Osteocyte (in vitro differentiated cells): Measurements from ENCODE around the gene LOXHD1. TPM values are rescaled to one million over a fixed set of nuclear protein-coding genes. Genes with fewer than 3 reads are reported as not detected.

Experiments
- DNase-seq: peaks from one replicate; pipeline ENCODE4 v3.0.0; 2021; ENCODE audit warnings: mixed read lengths; ENCODE audit not compliant: unreplicated experiment; ENCODE audit errors: extremely low spot score
- H3K27ac Mint-ChIP-seq: one replicate; pipeline ENCODE4 v1.8.0; 2021; ENCODE audit warnings: mild to moderate bottlenecking, mixed read lengths; ENCODE audit not compliant: unreplicated experiment
- H3K27me3 Mint-ChIP-seq: one replicate; pipeline ENCODE4 v1.8.0; 2021; ENCODE audit warnings: mixed read lengths; ENCODE audit not compliant: unreplicated experiment
- H3K36me3 Mint-ChIP-seq: one replicate; pipeline ENCODE4 v1.8.0; 2021; ENCODE audit warnings: mixed read lengths; ENCODE audit not compliant: unreplicated experiment
- H3K4me1 Mint-ChIP-seq: one replicate; pipeline ENCODE4 v1.8.0; 2021; ENCODE audit warnings: mixed read lengths; ENCODE audit not compliant: unreplicated experiment
- H3K4me3 Mint-ChIP-seq: one replicate; pipeline ENCODE4 v1.8.0; 2021; ENCODE audit warnings: mild to moderate bottlenecking, moderate library complexity, mixed read lengths; ENCODE audit not compliant: unreplicated experiment
- H3K9me3 Mint-ChIP-seq: one replicate; pipeline ENCODE4 v1.8.0; 2021; ENCODE audit warnings: mixed read lengths; ENCODE audit not compliant: unreplicated experiment
- CTCF ChIP-seq: fragments of 200-600 bp; sonication (generic); IDR thresholded peaks from 2 replicates; pipeline ENCODE4 v1.5.0; 2021; ENCODE audit warnings: antibody characterized with exemption, mild to moderate bottlenecking, moderate library complexity
- total RNA-seq: library from RNA; stranded (reverse); gene quantifications from 2 replicates; pipeline ENCODE4 v1.2.1, GENCODE V29; 2021

LOXHD1 gene
- total RNA-seq, 1 donor from 2014 or later, result not detected

GRCh38 chr18:46591783-46592391 is 65.1 kb downstream of the LOXHD1 start:
- no peaks in the 10 kb centered on the region for H3K4me1 Mint-ChIP-seq
- H3K4me3 Mint-ChIP-seq, result no peak overlapping the region
- H3K36me3 Mint-ChIP-seq, result no peaks in the 10 kb centered on the region
- no peak for TF ChIP-seq CTCF
- peaks cover 26% of the 10 kb centered on the region for H3K27me3 Mint-ChIP-seq
- no peak for DNase-seq
- H3K27ac Mint-ChIP-seq, result no peak overlapping the region
- no peaks in the 10 kb centered on the region for H3K9me3 Mint-ChIP-seq

GRCh38 chr18:46590103-46590502 is 66.9 kb downstream of the LOXHD1 start:
- no peak for DNase-seq
- H3K9me3 Mint-ChIP-seq, result no peaks in the 10 kb centered on the region
- H3K4me1 Mint-ChIP-seq, result no peaks in the 10 kb centered on the region
- H3K27me3 Mint-ChIP-seq, result peaks cover 18% of the 10 kb centered on the region
- H3K27ac Mint-ChIP-seq, result no peak overlapping the region
- no peak overlapping the region for H3K4me3 Mint-ChIP-seq
- TF ChIP-seq CTCF, result no peak
- H3K36me3 Mint-ChIP-seq, result no peaks in the 10 kb centered on the region

DNA sequence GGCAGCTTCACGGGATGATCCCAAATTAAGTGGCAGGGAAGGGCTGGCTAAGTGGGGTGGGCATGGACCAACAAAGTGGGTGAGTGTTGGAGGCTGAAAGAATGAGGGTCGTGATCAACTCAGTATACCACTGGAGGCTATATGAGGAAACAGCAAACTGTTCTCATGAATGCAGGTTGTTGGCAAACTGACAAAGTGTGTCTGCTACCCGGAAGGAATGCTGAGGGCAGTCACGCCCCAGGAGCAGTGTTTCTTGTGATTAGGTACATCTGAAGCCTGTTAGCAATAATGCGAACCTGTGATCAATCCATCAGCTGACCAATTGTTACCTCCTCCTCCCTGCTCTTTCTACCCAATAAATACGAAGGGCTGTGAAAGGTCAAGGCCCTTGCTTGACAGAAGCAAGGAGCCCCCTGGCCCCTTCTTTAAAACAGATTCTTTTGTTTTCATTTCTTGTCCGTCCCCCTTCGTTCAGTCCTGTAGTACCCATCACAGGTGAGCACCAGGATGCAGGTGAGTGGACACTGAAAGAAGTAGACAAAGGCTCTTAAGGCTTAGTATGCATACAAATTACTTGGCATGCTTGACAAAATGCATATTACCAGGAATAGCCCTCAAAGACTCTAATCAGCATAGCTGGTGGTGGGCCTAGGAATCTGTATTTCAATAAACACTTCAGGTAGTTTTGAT is 67.9 kb downstream of the LOXHD1 start:
- TF ChIP-seq CTCF, result no peak
- H3K27ac Mint-ChIP-seq, result no peak overlapping the region
- H3K4me1 Mint-ChIP-seq, result no peaks in the 10 kb centered on the region
- peaks cover 12% of the 10 kb centered on the region for H3K27me3 Mint-ChIP-seq
- no peak overlapping the region for H3K4me3 Mint-ChIP-seq
- no peak for DNase-seq
- H3K36me3 Mint-ChIP-seq, result no peaks in the 10 kb centered on the region
- H3K9me3 Mint-ChIP-seq, result no peaks in the 10 kb centered on the region

DNA sequence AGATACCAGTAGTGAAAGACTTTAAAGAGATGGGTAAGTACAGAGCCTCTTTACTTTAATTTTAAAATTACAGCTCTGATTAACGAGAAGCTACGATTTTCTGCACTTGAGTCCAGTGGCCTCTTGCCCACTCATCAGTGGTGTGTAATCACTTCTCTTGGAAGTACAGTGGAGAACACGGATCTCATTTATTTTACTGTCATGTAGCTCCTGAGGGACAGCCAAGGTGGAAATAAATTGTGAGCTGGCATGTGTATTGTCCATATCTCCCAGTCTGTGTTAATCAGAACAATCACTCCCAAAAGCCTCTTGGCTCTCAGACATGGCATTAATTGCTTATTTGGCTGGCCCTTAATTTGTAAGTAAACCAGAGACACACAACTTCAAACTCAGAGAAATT is 69.4 kb downstream of the LOXHD1 start:
- Mint-ChIP-seq H3K4me3 (no peak overlapping the region), H3K27me3 (peaks cover 17% of the 10 kb centered on the region), H3K27ac (no peak overlapping the region), H3K4me1 (no peaks in the 10 kb centered on the region), H3K36me3 (no peaks in the 10 kb centered on the region), H3K9me3 (no peaks in the 10 kb centered on the region)
- no peak for DNase-seq
- no peak for TF ChIP-seq CTCF

- Mint-ChIP-seq H3K27ac (no peak overlapping the region), H3K9me3 (peaks cover 18% of the 10 kb centered on the region), H3K4me3 (no peak overlapping the region), H3K27me3 (peaks cover 12% of the 10 kb centered on the region), H3K36me3 (no peaks in the 10 kb centered on the region), H3K4me1 (no peaks in the 10 kb centered on the region)
- DNase-seq, result no peak
- TF ChIP-seq CTCF, result no peak
Measured at GRCh38 chr18:46583711-46584110, 73.3 kb downstream of the LOXHD1 start.
